Smooth muscle cell of the coronary artery (primary cell): ENCODE data around the gene ZG16B. TPM values are rescaled to one million over a fixed set of nuclear protein-coding genes. Genes with fewer than 3 reads are reported as not detected.

ENCODE experiments used
- total RNA-seq: library from RNA; depleted of rRNA; stranded (reverse); fragments of >200 nt; gene quantifications from 2 replicates; pipeline ENCODE4 v1.2.3, GENCODE V29; 2014; ENCODE audit warnings: low replicate concordance

Gene ZG16B
- 2.1 TPM in 1 of 2 replicates, not detected in the other for total RNA-seq

GRCh38 chr16:2829501-2830354 is at the start of gene ZG16B:
Gene ZG16B (plus strand): TSS chr16:2830303. CDS start chr16:2830442, 139 bp downstream.

GRCh38 chr16:2787406-2787805 is 42.7 kb upstream of the ZG16B start, which contains the start of gene PRSS33:
Gene PRSS33 (minus strand): TSS chr16:2787560. CDS start chr16:2786547, 1,013 bp downstream.

GRCh38 chr16:2816751-2817339 is 13.3 kb upstream of the ZG16B start, which contains the start of gene PRSS21:
Gene PRSS21 (plus strand): TSS chr16:2817237. CDS start chr16:2817269, 32 bp downstream.

GRCh38 chr16:2857451-2858244 is 27.5 kb downstream of the ZG16B start, which contains the start of gene PRSS22:
Gene PRSS22 (minus strand): TSS chr16:2858170. CDS start chr16:2858104, 66 bp downstream.

Other genes with a start within 250 kb of the ZG16B start
- 11.8 and 24.8 TPM in 2 replicates for gene KCTD5, start 147.8 kb upstream of the ZG16B start, total RNA-seq
- 0.23 and 0.70 TPM in 2 replicates for gene PRSS27, start 110.1 kb upstream of the ZG16B start, total RNA-seq
- gene SRRM2, start 77.7 kb upstream of the ZG16B start, total RNA-seq, result 31.5 and 42.6 TPM in 2 replicates
- 605 and 1,061 TPM in 2 replicates for gene ELOB, start 53.0 kb upstream of the ZG16B start, total RNA-seq
- not detected in 2 replicates for gene PRSS33, start 42.7 kb upstream of the ZG16B start, total RNA-seq
- not detected in 2 replicates for gene PRSS41, start 31.8 kb upstream of the ZG16B start, total RNA-seq
- 0.15 and 0.23 TPM in 2 replicates for gene PRSS21, start 13.1 kb upstream of the ZG16B start, total RNA-seq
- gene PRSS22, start 27.9 kb downstream of the ZG16B start, total RNA-seq, result not detected in 2 replicates
- gene FLYWCH2, start 52.9 kb downstream of the ZG16B start, total RNA-seq, result 30.9 and 59.8 TPM in 2 replicates
- 31.4 and 39.7 TPM in 2 replicates for gene FLYWCH1, start 81.6 kb downstream of the ZG16B start, total RNA-seq
- gene KREMEN2, start 134.0 kb downstream of the ZG16B start, total RNA-seq, result not detected in 2 replicates
- 1.6 and 3.8 TPM in 2 replicates for gene PAQR4, start 139.0 kb downstream of the ZG16B start, total RNA-seq
- 1.3 TPM in 1 of 2 replicates, not detected in the other for gene PKMYT1, start 150.1 kb downstream of the ZG16B start, total RNA-seq
- gene CLDN9, start 182.6 kb downstream of the ZG16B start, total RNA-seq, result not detected in 2 replicates
- not detected in 2 replicates for gene CLDN6, start 187.9 kb downstream of the ZG16B start, total RNA-seq
- gene TNFRSF12A, start 190.1 kb downstream of the ZG16B start, total RNA-seq, result 42.1 and 365 TPM in 2 replicates
- 6.6 and 18.3 TPM in 2 replicates for gene HCFC1R1, start 193.6 kb downstream of the ZG16B start, total RNA-seq
- gene THOC6, start 193.7 kb downstream of the ZG16B start, total RNA-seq, result 17.2 and 26.2 TPM in 2 replicates
- gene BICDL2, start 206.6 kb downstream of the ZG16B start, total RNA-seq, result under 0.01 and 0.08 TPM in 2 replicates
- gene MMP25, start 216.3 kb downstream of the ZG16B start, total RNA-seq, result under 0.01 TPM in 1 of 2 replicates, not detected in the other
- gene IL32, start 235.3 kb downstream of the ZG16B start, total RNA-seq, result 7.4 and 41.0 TPM in 2 replicates